Rectal smooth muscle tissue (tissue), 1 donor: ENCODE data around the gene COG3.

Experiments used
- H3K27ac ChIP-seq: one replicate; pipeline ENCODE4 v1.7.0; 2013; ENCODE audit warnings: low read depth, low read length, inconsistent platforms
- H3K27me3 ChIP-seq: one replicate; pipeline ENCODE4 v1.7.0; 2013; ENCODE audit warnings: low read length; ENCODE audit not compliant: control insufficient read depth, insufficient read depth
- H3K36me3 ChIP-seq: one replicate; pipeline ENCODE4 v1.7.0; 2013; ENCODE audit warnings: low read length; ENCODE audit not compliant: control insufficient read depth, insufficient read depth
- H3K4me1 ChIP-seq: one replicate; pipeline ENCODE4 v1.7.0; 2013; ENCODE audit warnings: low read length; ENCODE audit not compliant: control insufficient read depth, insufficient read depth
- H3K4me3 ChIP-seq: one replicate; pipeline ENCODE4 v1.7.0; 2013; ENCODE audit warnings: low read length
- H3K9ac ChIP-seq: one replicate; pipeline ENCODE4 v1.7.0; 2013; ENCODE audit warnings: low read length

Gene COG3

GRCh38 chr13:45434556-45435371 is 30.0 kb upstream of the COG3 start:
- no peak overlapping the region for H3K27ac ChIP-seq
- H3K36me3 ChIP-seq = no peaks in the 10 kb centered on the region
- no peak overlapping the region for H3K9ac ChIP-seq
- no peak overlapping the region for H3K4me3 ChIP-seq
- H3K27me3 ChIP-seq = no peaks in the 10 kb centered on the region
- H3K4me1 ChIP-seq = no peaks in the 10 kb centered on the region

GRCh38 chr13:45436332-45436731 is 28.4 kb upstream of the COG3 start:
- Histone ChIP-seq H3K4me1 (no peaks in the 10 kb centered on the region), H3K4me3 (no peak overlapping the region), H3K27ac (no peak overlapping the region)

GRCh38 chr13:45436953-45437352 is 27.8 kb upstream of the COG3 start:
- Histone ChIP-seq H3K4me1 (no peaks in the 10 kb centered on the region), H3K9ac (no peak overlapping the region), H3K4me3 (no peak overlapping the region), H3K36me3 (no peaks in the 10 kb centered on the region), H3K27ac (no peak overlapping the region), H3K27me3 (no peaks in the 10 kb centered on the region)

More at GRCh38 chr13:45436332-45436731, 28.4 kb upstream of the COG3 start:
- Histone ChIP-seq H3K27me3 (no peaks in the 10 kb centered on the region), H3K36me3 (no peaks in the 10 kb centered on the region), H3K9ac (no peak overlapping the region)

GRCh38 chr13:45437947-45438346 is 26.8 kb upstream of the COG3 start:
- no peaks in the 10 kb centered on the region for H3K4me1 ChIP-seq
- no peaks in the 10 kb centered on the region for H3K36me3 ChIP-seq
- H3K27ac ChIP-seq = no peak overlapping the region
- H3K27me3 ChIP-seq = no peaks in the 10 kb centered on the region
- H3K4me3 ChIP-seq = no peak overlapping the region
- no peak overlapping the region for H3K9ac ChIP-seq

- H3K9ac ChIP-seq = no peak overlapping the region
- no peaks in the 10 kb centered on the region for H3K4me1 ChIP-seq
- no peaks in the 10 kb centered on the region for H3K27me3 ChIP-seq
- H3K36me3 ChIP-seq = no peaks in the 10 kb centered on the region
- no peak overlapping the region for H3K4me3 ChIP-seq
- no peak overlapping the region for H3K27ac ChIP-seq
These were observed 25.7 kb upstream of the COG3 start for GRCh38 chr13:45439008-45439407.

GRCh38 chr13:45439781-45440462 is 24.8 kb upstream of the COG3 start:
- H3K4me1 ChIP-seq = no peaks in the 10 kb centered on the region
- H3K9ac ChIP-seq = no peak overlapping the region
- no peaks in the 10 kb centered on the region for H3K36me3 ChIP-seq
- H3K4me3 ChIP-seq = no peak overlapping the region
- H3K27me3 ChIP-seq = no peaks in the 10 kb centered on the region
- H3K27ac ChIP-seq = no peak overlapping the region

GRCh38 chr13:45441633-45442032 is 23.1 kb upstream of the COG3 start:
- no peak overlapping the region for H3K27ac ChIP-seq

GRCh38 chr13:45445053-45445452 is 19.7 kb upstream of the COG3 start:
- no peak overlapping the region for H3K27ac ChIP-seq
- H3K4me3 ChIP-seq = no peak overlapping the region
- H3K27me3 ChIP-seq = no peaks in the 10 kb centered on the region
- H3K36me3 ChIP-seq = no peaks in the 10 kb centered on the region
- no peaks in the 10 kb centered on the region for H3K4me1 ChIP-seq
- no peak overlapping the region for H3K9ac ChIP-seq

More at GRCh38 chr13:45441633-45442032, 23.1 kb upstream of the COG3 start:
- H3K27me3 ChIP-seq = no peaks in the 10 kb centered on the region
- no peak overlapping the region for H3K9ac ChIP-seq
- H3K4me3 ChIP-seq = no peak overlapping the region
- no peaks in the 10 kb centered on the region for H3K36me3 ChIP-seq
- no peaks in the 10 kb centered on the region for H3K4me1 ChIP-seq

- no peak overlapping the region for H3K27ac ChIP-seq
- no peaks in the 10 kb centered on the region for H3K27me3 ChIP-seq
- no peak overlapping the region for H3K9ac ChIP-seq
- H3K36me3 ChIP-seq = no peaks in the 10 kb centered on the region
- no peaks in the 10 kb centered on the region for H3K4me1 ChIP-seq
- H3K4me3 ChIP-seq = no peak overlapping the region
These were observed 18.6 kb upstream of the COG3 start for GRCh38 chr13:45446181-45446580.

- Histone ChIP-seq H3K27me3 (no peaks in the 10 kb centered on the region), H3K4me1 (no peaks in the 10 kb centered on the region), H3K9ac (no peak overlapping the region), H3K4me3 (no peak overlapping the region), H3K27ac (no peak overlapping the region), H3K36me3 (no peaks in the 10 kb centered on the region)
These were observed 17.6 kb upstream of the COG3 start for GRCh38 chr13:45447050-45447661.

GRCh38 chr13:45448965-45449559 is 15.7 kb upstream of the COG3 start:
- no peak overlapping the region for H3K4me3 ChIP-seq
- H3K36me3 ChIP-seq = no peaks in the 10 kb centered on the region
- H3K27ac ChIP-seq = no peak overlapping the region
- no peak overlapping the region for H3K9ac ChIP-seq
- H3K4me1 ChIP-seq = no peaks in the 10 kb centered on the region
- H3K27me3 ChIP-seq = no peaks in the 10 kb centered on the region

- Histone ChIP-seq H3K36me3 (no peaks in the 10 kb centered on the region), H3K4me1 (no peaks in the 10 kb centered on the region), H3K4me3 (no peak overlapping the region), H3K9ac (no peak overlapping the region), H3K27ac (no peak overlapping the region), H3K27me3 (no peaks in the 10 kb centered on the region)
These were observed 13.5 kb upstream of the COG3 start for GRCh38 chr13:45451282-45451681.
